SK-N-MC (cell line): ENCODE measurements around the gene TMEM132C.

ENCODE experiments used
- EZH2 ChIP-seq: fragments of 200-600 bp; sonication (generic); IDR thresholded peaks from one replicate; pipeline ENCODE4 v1.6.1; 2017; ENCODE audit warnings: antibody characterized with exemption
- FOXP2 ChIP-seq: optimal IDR thresholded peaks from 2 replicates; pipeline ENCODE3; 2011; ENCODE audit warnings: mild to moderate bottlenecking, moderate library complexity; ENCODE audit not compliant: insufficient read depth; ENCODE audit errors: extremely low read length, control extremely low read depth
- POLR2AphosphoS5 ChIP-seq: IDR thresholded peaks from 2 replicates; pipeline ENCODE4 v1.6.1; 2012; ENCODE audit warnings: mild to moderate bottlenecking, low read depth, low read length, borderline replicate concordance

GRCh38 chr12:128729628-128730121, 462.7 kb downstream of the TMEM132C start:
- no peak for TF ChIP-seq EZH2
- TF ChIP-seq FOXP2, result no peak
- no peak for TF ChIP-seq POLR2AphosphoS5
